ENCODE results near the gene NHSL1.

DNA sequence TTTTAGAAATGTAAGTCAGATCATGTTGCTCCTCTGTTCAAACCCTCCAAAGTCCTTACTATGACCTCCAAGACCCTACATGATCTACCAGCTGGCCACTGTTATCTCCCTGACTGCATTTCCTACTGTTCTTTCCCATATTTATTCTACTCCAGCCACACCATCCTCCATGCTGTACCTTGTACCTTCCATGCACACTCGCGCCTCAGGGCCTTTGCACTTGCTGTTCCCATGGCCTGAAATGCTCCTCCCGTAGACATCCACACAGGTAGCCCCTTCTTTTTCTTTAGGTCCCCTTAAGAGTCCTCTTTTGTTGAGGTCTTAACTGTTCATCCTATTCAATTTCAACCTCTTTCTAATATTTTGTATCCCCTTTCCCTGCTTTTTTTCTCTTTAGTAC, 48.3 kb downstream of the NHSL1 start:
- TF ChIP-seq ZFP69B (tag by site-specific recombination; IDR thresholded peaks at IDR 0.05), result no peak
- no peak for TF ChIP-seq ZBTB1 (tag by site-specific recombination; IDR thresholded peaks at IDR 0.05)
- no peak for TF ChIP-seq ZNF239 (tag by site-specific recombination; IDR thresholded peaks at IDR 0.05)
- TF ChIP-seq, protein P1, sequence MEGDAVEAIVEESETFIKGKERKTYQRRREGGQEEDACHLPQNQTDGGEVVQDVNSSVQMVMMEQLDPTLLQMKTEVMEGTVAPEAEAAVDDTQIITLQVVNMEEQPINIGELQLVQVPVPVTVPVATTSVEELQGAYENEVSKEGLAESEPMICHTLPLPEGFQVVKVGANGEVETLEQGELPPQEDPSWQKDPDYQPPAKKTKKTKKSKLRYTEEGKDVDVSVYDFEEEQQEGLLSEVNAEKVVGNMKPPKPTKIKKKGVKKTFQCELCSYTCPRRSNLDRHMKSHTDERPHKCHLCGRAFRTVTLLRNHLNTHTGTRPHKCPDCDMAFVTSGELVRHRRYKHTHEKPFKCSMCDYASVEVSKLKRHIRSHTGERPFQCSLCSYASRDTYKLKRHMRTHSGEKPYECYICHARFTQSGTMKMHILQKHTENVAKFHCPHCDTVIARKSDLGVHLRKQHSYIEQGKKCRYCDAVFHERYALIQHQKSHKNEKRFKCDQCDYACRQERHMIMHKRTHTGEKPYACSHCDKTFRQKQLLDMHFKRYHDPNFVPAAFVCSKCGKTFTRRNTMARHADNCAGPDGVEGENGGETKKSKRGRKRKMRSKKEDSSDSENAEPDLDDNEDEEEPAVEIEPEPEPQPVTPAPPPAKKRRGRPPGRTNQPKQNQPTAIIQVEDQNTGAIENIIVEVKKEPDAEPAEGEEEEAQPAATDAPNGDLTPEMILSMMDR (tag by site-specific recombination; IDR thresholded peaks at IDR 0.05), result no peak
- TF ChIP-seq, protein P2, sequence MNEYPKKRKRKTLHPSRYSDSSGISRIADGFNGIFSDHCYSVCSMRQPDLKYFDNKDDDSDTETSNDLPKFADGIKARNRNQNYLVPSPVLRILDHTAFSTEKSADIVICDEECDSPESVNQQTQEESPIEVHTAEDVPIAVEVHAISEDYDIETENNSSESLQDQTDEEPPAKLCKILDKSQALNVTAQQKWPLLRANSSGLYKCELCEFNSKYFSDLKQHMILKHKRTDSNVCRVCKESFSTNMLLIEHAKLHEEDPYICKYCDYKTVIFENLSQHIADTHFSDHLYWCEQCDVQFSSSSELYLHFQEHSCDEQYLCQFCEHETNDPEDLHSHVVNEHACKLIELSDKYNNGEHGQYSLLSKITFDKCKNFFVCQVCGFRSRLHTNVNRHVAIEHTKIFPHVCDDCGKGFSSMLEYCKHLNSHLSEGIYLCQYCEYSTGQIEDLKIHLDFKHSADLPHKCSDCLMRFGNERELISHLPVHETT (tag by site-specific recombination; IDR thresholded peaks at IDR 0.05), result no peak
- no peak for TF ChIP-seq PRDM1 (tag by site-specific recombination; IDR thresholded peaks at IDR 0.05)
- TF ChIP-seq, protein P3, sequence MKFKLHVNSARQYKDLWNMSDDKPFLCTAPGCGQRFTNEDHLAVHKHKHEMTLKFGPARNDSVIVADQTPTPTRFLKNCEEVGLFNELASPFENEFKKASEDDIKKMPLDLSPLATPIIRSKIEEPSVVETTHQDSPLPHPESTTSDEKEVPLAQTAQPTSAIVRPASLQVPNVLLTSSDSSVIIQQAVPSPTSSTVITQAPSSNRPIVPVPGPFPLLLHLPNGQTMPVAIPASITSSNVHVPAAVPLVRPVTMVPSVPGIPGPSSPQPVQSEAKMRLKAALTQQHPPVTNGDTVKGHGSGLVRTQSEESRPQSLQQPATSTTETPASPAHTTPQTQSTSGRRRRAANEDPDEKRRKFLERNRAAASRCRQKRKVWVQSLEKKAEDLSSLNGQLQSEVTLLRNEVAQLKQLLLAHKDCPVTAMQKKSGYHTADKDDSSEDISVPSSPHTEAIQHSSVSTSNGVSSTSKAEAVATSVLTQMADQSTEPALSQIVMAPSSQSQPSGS (tag by site-specific recombination; IDR thresholded peaks at IDR 0.05; ENCODE audit: low read depth), result no peak
- TF ChIP-seq, protein P4, sequence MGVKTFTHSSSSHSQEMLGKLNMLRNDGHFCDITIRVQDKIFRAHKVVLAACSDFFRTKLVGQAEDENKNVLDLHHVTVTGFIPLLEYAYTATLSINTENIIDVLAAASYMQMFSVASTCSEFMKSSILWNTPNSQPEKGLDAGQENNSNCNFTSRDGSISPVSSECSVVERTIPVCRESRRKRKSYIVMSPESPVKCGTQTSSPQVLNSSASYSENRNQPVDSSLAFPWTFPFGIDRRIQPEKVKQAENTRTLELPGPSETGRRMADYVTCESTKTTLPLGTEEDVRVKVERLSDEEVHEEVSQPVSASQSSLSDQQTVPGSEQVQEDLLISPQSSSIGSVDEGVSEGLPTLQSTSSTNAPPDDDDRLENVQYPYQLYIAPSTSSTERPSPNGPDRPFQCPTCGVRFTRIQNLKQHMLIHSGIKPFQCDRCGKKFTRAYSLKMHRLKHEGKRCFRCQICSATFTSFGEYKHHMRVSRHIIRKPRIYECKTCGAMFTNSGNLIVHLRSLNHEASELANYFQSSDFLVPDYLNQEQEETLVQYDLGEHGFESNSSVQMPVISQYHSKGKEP (tag by site-specific recombination; IDR thresholded peaks at IDR 0.05), result no peak
- no peak for TF ChIP-seq ZBTB8A (tag by site-specific recombination; IDR thresholded peaks at IDR 0.05)
